Measurements from ENCODE around the gene GDPD2. TPM values are rescaled to one million over a fixed set of nuclear protein-coding genes. Genes with fewer than 3 reads are reported as not detected.

The GDPD2 gene
- total and polyA plus RNA-seq, 2 of the 13 experiments (the other 11 are each of a cell fraction or from before 2014, with no cell fraction given) = 0.04 to 0.08 TPM

GRCh38 chrX:70434352-70434866, 11.3 kb downstream of the GDPD2 start (continued):
- TF ChIP-seq ZNF512B (CRISPR knock-in tag; IDR thresholded peaks at IDR 0.05; ENCODE audit: borderline replicate concordance) (no peak), MLLT10 (CRISPR knock-in tag; IDR thresholded peaks at IDR 0.05) (no peak), PAF1 (CRISPR knock-in tag; IDR thresholded peaks at IDR 0.05) (no peak), LCORL (IDR thresholded peaks at IDR 0.05) (no peak), LCORL (CRISPR knock-in tag; IDR thresholded peaks at IDR 0.05) (0 out of 2 replicates have a peak, but pooled peaks have one; percentile 0), HMGA1 (CRISPR knock-in tag; conservative IDR thresholded peaks at IDR 0.05) (no peak)

GRCh38 chrX:70434914-70435586, 11.9 kb downstream of the GDPD2 start:
- peak overlapping the region; percentile 34 to 80 (median 77); a peak in 5 of 6 replicates for H3K4me3 ChIP-seq (replicated peaks in 1 of 3; ENCODE audit: insufficient read depth in 1 of 3, low read depth in 2 of 3, low read length in 3 of 3)
- no peaks in the 10 kb centered on the region for H3K9me3 ChIP-seq (ENCODE audit: low read length)
- H3K79me2 ChIP-seq (ENCODE audit: insufficient read depth, low read length) = no peaks in the 10 kb centered on the region
- H3K27ac ChIP-seq (ENCODE audit: extremely low read length, insufficient read depth, low read length) = no peak overlapping the region
- H2AFZ ChIP-seq (ENCODE audit: low read length) = no peak overlapping the region
- ChIA-PET CTCF (ENCODE audit: low intra/inter-chr PET ratio, low total read pairs) (no interaction called here), POLR2A (interaction anchor here (0.7 kb wide), 1 partner anchor 1183 kb away, joined by 4 read pairs; the partner anchor contains the start of gene CXCR3)
- peak overlapping the region; percentile 82 for H3K4me2 ChIP-seq (ENCODE audit: low read depth, low read length)
- H3K9ac ChIP-seq (ENCODE audit: insufficient read depth, low read depth, low read length) = no peak overlapping the region
- ATAC-seq (no peak; the same call in 2 of the 3 replicates), FAIRE-seq (no peak), DNase-seq (ENCODE audit: low spot score) (no peak)
- BruUV-seq (replicated peaks) = no TSS peak
- no peaks in the 10 kb centered on the region for H3K27me3 ChIP-seq (ENCODE audit: control insufficient read depth in 1 of 2, insufficient read depth in 2 of 2, low read length in 2 of 2)
- 34% methylated on average over 11 of the region's 17 CpGs for WGBS (ENCODE audit: low lambda C conversion rate)
- peaks cover 22% of the 10 kb centered on the region for H3K4me1 ChIP-seq (ENCODE audit: insufficient read depth, low read length)
- intact Hi-C loops (cut with micrococcal nuclease; ENCODE audit: unreplicated experiment) = loop anchor here (5.0 kb wide), 1 partner anchor 143 kb away; the partner anchor contains the start of gene KIF4A
- in situ Hi-C loops (cut with HindIII; ENCODE audit: extremely low pct_ligation_motif_present, low pct_unique_long_range_greater_than_20kb) = no loop called here
- no peaks in the 10 kb centered on the region for H3K36me3 ChIP-seq (replicated peaks in 1 of 2; ENCODE audit: control insufficient read depth in 1 of 2, insufficient read depth in 2 of 2, low read length in 2 of 2)
- no peaks in the 10 kb centered on the region for H4K20me1 ChIP-seq (ENCODE audit: insufficient read depth, low read length)
- TF ChIP-seq ZNF549 (CRISPR knock-in tag; IDR thresholded peaks at IDR 0.05) = no peak
- TF ChIP-seq PREB (CRISPR knock-in tag; IDR thresholded peaks at IDR 0.05) = no peak
- TF ChIP-seq HMGXB3 (CRISPR knock-in tag; IDR thresholded peaks at IDR 0.05; ENCODE audit: borderline replicate concordance) = no peak
- no peak for TF ChIP-seq CBX5 (CRISPR knock-in tag; IDR thresholded peaks at IDR 0.05; ENCODE audit: borderline replicate concordance)
- TF ChIP-seq CC2D1A (CRISPR knock-in tag; IDR thresholded peaks at IDR 0.05) = no peak

Measured in HepG2 (cell line).